K562 (cell line): ENCODE measurements around the gene LTN1. TPM values are rescaled to one million over a fixed set of nuclear protein-coding genes. Genes with fewer than 3 reads are reported as not detected.

Experiments
- ARID1B ChIP-seq: fragments of 450-650 bp; IDR thresholded peaks from 2 replicates; pipeline ENCODE4 v1.6.1; 2016; ENCODE audit warnings: antibody characterized with exemption, mild to moderate bottlenecking, inconsistent platforms
- ASH1L ChIP-seq: fragments of 450-650 bp; IDR thresholded peaks from 2 replicates; pipeline ENCODE4 v1.6.1; 2018; ENCODE audit warnings: borderline replicate concordance, mild to moderate bottlenecking, low read depth; ENCODE audit not compliant: partially characterized antibody
- BHLHE40 ChIP-seq: IDR thresholded peaks from 2 replicates; pipeline ENCODE4 v1.6.1; 2011; ENCODE audit warnings: low read length, improper control_type of control experiment
- BRD9 ChIP-seq: fragments of 450-650 bp; IDR thresholded peaks from 2 replicates; pipeline ENCODE4 v1.6.1; 2018; ENCODE audit warnings: low read depth; ENCODE audit not compliant: partially characterized antibody
- ID3 ChIP-seq, 2 experiments: fragments of 250-450 bp in 1 of 2; fragments of 450-650 bp in 1 of 2; sonication (Bioruptor Pico) in 1 of 2; IDR thresholded peaks; 2 replicates each; pipeline versions ENCODE4 v1.6.1 to v1.8.0; 2016 to 2021; ENCODE audit warnings: mild to moderate bottlenecking in 2 of 2, moderate library complexity in 2 of 2, missing compliant biosample characterization in 1 of 2, missing genetic modification characterization in 1 of 2
- MAFG ChIP-seq: fragments of 450-650 bp; conservative IDR thresholded peaks from 2 replicates; pipeline ENCODE4 v1.6.1; 2016; ENCODE audit warnings: missing genetic modification characterization, missing compliant biosample characterization
- MBD2 ChIP-seq: sonication (generic); IDR thresholded peaks from 2 replicates; pipeline ENCODE4 v1.6.1; 2016; ENCODE audit warnings: low read depth, borderline replicate concordance
- MCM5 ChIP-seq: fragments of 450-650 bp; IDR thresholded peaks from 2 replicates; pipeline ENCODE4 v1.6.1; 2016; ENCODE audit warnings: low read depth
- NR2C2 ChIP-seq, 2 experiments: fragments of 200-800 bp in 1 of 2; sonication (Bioruptor generic) in 1 of 2; sonication (generic) in 1 of 2; formaldehyde crosslinking in 1 of 2; IDR thresholded peaks; 2 replicates each; pipeline versions ENCODE4 v1.6.1 to v1.8.0; 2016 to 2022; ENCODE audit warnings: mild to moderate bottlenecking in 1 of 2, missing compliant biosample characterization in 1 of 2, missing genetic modification characterization in 1 of 2, missing genetic modification reagents in 1 of 2
- RNF2 ChIP-seq: sonication (generic); IDR thresholded peaks from 2 replicates; pipeline ENCODE4 v1.6.1; 2016
- SIX5 ChIP-seq, 2 experiments: IDR thresholded peaks; 2 replicates each; pipeline ENCODE4 v1.6.1; 2011; ENCODE audit warnings: low read length in 2 of 2, borderline replicate concordance in 1 of 2, low read depth in 1 of 2, mild to moderate bottlenecking in 1 of 2, moderate library complexity in 1 of 2; ENCODE audit not compliant: insufficient read depth in 1 of 2
- TBL1XR1 ChIP-seq, 2 experiments: IDR thresholded peaks; 2 replicates each; pipeline ENCODE4 v1.6.1; 2012; ENCODE audit warnings: improper control_type of control experiment in 2 of 2, low read length in 2 of 2, mild to moderate bottlenecking in 1 of 2
- THAP12 ChIP-seq: fragments of 250-450 bp; sonication (Bioruptor Pico); IDR thresholded peaks from 2 replicates; pipeline ENCODE4 v1.9.0; 2021; ENCODE audit warnings: mild to moderate bottlenecking, inconsistent platforms
- TRIM24 ChIP-seq, 2 experiments: fragments of 450-650 bp; IDR thresholded peaks; 2 replicates each; pipeline ENCODE4 v1.6.1; 2016
- XRCC5 ChIP-seq: fragments of 200-400 bp; formaldehyde crosslinking; IDR thresholded peaks from 2 replicates; pipeline ENCODE4 v1.6.1; 2017; ENCODE audit warnings: low read depth, mild to moderate bottlenecking, low read length
- ZFP36 ChIP-seq: fragments of 150-350 bp; IDR thresholded peaks from 2 replicates; pipeline ENCODE4 v1.6.1; 2018; ENCODE audit warnings: low read length, low read depth; ENCODE audit not compliant: partially characterized antibody
- ZFX ChIP-seq: sonication (generic); formaldehyde crosslinking; IDR thresholded peaks from 2 replicates; pipeline ENCODE4 v1.8.0; 2022; ENCODE audit warnings: mild to moderate bottlenecking, missing genetic modification reagents, moderate library complexity
- ZNF23 ChIP-seq: fragments of 250-450 bp; sonication (Bioruptor Pico); IDR thresholded peaks from 2 replicates; pipeline ENCODE4 v1.4.0; 2020; ENCODE audit warnings: mild to moderate bottlenecking
- polyA plus RNA-seq, 8 experiments: library from polyadenylated mRNA; depleted of rRNA in 4 of 8; stranded (reverse) in 5 of 8; unstranded in 3 of 8; fragments of >200 nt; fragmentation: Nextera tagmentation in 2 of 8; fragmentation: Illumina TruSeq in 1 of 8; extraction: Ambion mirVana in 2 of 8; extraction: Trizol in 1 of 8; gene quantifications; 2 replicates each; pipeline versions ENCODE4 v1.2.1 to v1.2.3, GENCODE V29; 2011 to 2014; ENCODE audit warnings: inconsistent platforms in 1 of 8, missing spikeins in 1 of 8
- total RNA-seq, 7 experiments: library from RNA; depleted of rRNA in 6 of 7; stranded (reverse); fragments of >200 nt in 6 of 7; fragmentation: Illumina TruSeq in 2 of 7; extraction: Trizol in 2 of 7; gene quantifications; 2 replicates each; pipeline versions ENCODE4 v1.2.1 to v1.2.3, GENCODE V29; 2011 to 2021; ENCODE audit warnings: low replicate concordance in 1 of 7
- TF ChIP-seq, protein P1 (sequence below): fragments of 150-350 bp; IDR thresholded peaks from 2 replicates; pipeline ENCODE4 v1.6.1; 2014; ENCODE audit warnings: low read depth, mild to moderate bottlenecking, low read length, borderline replicate concordance
- TF ChIP-seq, protein P2 (sequence below): sonication (generic); formaldehyde crosslinking; IDR thresholded peaks from 2 replicates; pipeline ENCODE4 v1.5.0; 2020; ENCODE audit warnings: missing genetic modification reagents

The LTN1 gene
- total and polyA plus RNA-seq, 9 of the 15 experiments (the other 6 are each of a cell fraction or from before 2014, with no cell fraction given) = 15.7 to 49.6 (median 28.7) TPM

DNA sequence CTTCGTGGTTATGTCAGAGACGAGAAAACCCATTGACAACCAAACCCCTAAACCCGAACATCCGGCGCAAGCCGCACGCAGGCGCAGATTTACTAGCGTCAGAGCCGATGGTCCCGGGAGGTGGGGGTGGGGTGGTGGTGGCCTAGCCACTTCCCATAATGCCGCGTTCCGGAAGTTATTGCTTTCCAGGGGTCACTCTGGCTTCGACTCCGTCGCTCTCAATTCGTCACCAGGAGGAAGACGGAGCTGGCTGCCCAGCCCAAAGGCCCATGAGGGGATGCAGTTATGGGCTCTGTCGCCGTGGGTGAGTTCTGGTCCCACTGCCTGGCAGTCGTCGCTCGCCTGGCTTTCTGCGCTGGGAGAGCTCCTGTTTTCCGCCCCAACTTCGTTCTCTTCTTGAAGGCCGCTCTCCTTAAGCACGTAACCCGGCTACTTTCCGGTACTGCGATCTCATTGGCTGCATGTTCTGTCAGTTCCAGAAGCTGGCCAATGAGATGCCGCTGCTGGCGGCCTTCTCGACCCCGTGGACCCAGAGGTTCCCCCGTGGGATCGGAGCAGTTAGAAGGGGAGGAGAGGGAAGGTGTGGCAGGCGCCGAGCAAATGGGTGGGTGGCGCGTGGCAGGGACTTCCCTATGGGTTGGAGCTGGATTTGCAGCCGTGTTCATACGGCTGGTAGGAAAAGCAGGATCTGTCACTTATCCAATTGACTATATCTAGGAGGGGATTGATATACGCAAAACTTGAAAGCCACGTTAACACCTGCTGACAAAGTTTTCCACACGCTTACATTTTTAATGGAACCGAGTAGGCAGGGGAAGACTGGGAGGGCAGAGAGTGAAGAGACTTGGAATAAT lies 32.0 kb upstream of the LTN1 start, which contains the start of gene USP16 (continued):
- TF ChIP-seq, protein P1, sequence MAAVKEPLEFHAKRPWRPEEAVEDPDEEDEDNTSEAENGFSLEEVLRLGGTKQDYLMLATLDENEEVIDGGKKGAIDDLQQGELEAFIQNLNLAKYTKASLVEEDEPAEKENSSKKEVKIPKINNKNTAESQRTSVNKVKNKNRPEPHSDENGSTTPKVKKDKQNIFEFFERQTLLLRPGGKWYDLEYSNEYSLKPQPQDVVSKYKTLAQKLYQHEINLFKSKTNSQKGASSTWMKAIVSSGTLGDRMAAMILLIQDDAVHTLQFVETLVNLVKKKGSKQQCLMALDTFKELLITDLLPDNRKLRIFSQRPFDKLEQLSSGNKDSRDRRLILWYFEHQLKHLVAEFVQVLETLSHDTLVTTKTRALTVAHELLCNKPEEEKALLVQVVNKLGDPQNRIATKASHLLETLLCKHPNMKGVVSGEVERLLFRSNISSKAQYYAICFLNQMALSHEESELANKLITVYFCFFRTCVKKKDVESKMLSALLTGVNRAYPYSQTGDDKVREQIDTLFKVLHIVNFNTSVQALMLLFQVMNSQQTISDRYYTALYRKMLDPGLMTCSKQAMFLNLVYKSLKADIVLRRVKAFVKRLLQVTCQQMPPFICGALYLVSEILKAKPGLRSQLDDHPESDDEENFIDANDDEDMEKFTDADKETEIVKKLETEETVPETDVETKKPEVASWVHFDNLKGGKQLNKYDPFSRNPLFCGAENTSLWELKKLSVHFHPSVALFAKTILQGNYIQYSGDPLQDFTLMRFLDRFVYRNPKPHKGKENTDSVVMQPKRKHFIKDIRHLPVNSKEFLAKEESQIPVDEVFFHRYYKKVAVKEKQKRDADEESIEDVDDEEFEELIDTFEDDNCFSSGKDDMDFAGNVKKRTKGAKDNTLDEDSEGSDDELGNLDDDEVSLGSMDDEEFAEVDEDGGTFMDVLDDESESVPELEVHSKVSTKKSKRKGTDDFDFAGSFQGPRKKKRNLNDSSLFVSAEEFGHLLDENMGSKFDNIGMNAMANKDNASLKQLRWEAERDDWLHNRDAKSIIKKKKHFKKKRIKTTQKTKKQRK = peak; percentile 51; the same call in 1 of the 2 replicates
- peak; percentile 99 for TF ChIP-seq ZFX (CRISPR knock-in tag)
- peak; percentile 57; the same call in 1 of the 2 replicates for TF ChIP-seq THAP12 (CRISPR knock-in tag)
- no peak for TF ChIP-seq ZNF23 (CRISPR knock-in tag)
- peak; percentile 95 for TF ChIP-seq ASH1L
- TF ChIP-seq, protein P2, sequence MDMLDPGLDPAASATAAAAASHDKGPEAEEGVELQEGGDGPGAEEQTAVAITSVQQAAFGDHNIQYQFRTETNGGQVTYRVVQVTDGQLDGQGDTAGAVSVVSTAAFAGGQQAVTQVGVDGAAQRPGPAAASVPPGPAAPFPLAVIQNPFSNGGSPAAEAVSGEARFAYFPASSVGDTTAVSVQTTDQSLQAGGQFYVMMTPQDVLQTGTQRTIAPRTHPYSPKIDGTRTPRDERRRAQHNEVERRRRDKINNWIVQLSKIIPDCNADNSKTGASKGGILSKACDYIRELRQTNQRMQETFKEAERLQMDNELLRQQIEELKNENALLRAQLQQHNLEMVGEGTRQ (CRISPR knock-in tag) = peak; percentile 29; the same call in 1 of the 2 replicates
- TF ChIP-seq MBD2 = peak; percentile 95
- TF ChIP-seq ZFP36 = no peak
- peak in 1 of 2 experiments; percentile 79; a peak in 3 of 4 replicates for TF ChIP-seq TBL1XR1 (IDR thresholded peaks at IDR 0.05; ENCODE audit: low read length in 2 of 2)
- TF ChIP-seq SIX5 (IDR thresholded peaks at IDR 0.05; ENCODE audit: borderline replicate concordance in 1 of 2, insufficient read depth in 1 of 2, low read depth in 1 of 2, low read length in 2 of 2) = peak; percentile 51 to 54; a peak in 2 of 4 replicates
- TF ChIP-seq BRD9 = peak; percentile 25
- peak; percentile 97 for TF ChIP-seq NR2C2 (CRISPR knock-in tag; IDR thresholded peaks at IDR 0.05)
- TF ChIP-seq NR2C2 (tag; IDR thresholded peaks at IDR 0.05) = peak; percentile 100
- TF ChIP-seq ARID1B = no peak
- TF ChIP-seq MAFG = no peak
- peak; percentile 69 for TF ChIP-seq XRCC5
- TF ChIP-seq ID3 (CRISPR knock-in tag; IDR thresholded peaks at IDR 0.05) = no peak
- TF ChIP-seq ID3 (tag; IDR thresholded peaks at IDR 0.05) = peak; percentile 32; the same call in 1 of the 2 replicates
- TF ChIP-seq MCM5 = no peak
- TF ChIP-seq RNF2 = peak; percentile 74
- TF ChIP-seq TRIM24 (IDR thresholded peaks at IDR 0.05) = peak in 1 of 2 experiments; percentile 32; a peak in 1 of 4 replicates
- peak; percentile 19 for TF ChIP-seq BHLHE40
